Chondrocyte (in vitro differentiated cells): ENCODE measurements around the gene ASCC3. TPM values are rescaled to one million over a fixed set of nuclear protein-coding genes. Genes with fewer than 3 reads are reported as not detected.

Experiments used
- DNase-seq: peaks from one replicate; pipeline ENCODE4 v3.0.0; 2021; ENCODE audit warnings: mixed read lengths, low spot score
- H3K27ac Mint-ChIP-seq: one replicate; pipeline ENCODE4 v1.8.0; 2021; ENCODE audit warnings: mild to moderate bottlenecking, moderate library complexity, mixed read lengths; ENCODE audit not compliant: unreplicated experiment
- H3K27me3 Mint-ChIP-seq: 2 replicates; pipeline ENCODE4 v1.8.0; 2021; ENCODE audit warnings: low read depth, mixed read lengths
- H3K36me3 Mint-ChIP-seq: 2 replicates; pipeline ENCODE4 v1.8.0; 2021; ENCODE audit warnings: low read depth, mixed read lengths
- H3K4me1 Mint-ChIP-seq: 2 replicates; pipeline ENCODE4 v1.8.0; 2021; ENCODE audit warnings: low read depth, mild to moderate bottlenecking, mixed read lengths
- H3K4me3 Mint-ChIP-seq: one replicate; pipeline ENCODE4 v1.8.0; 2021; ENCODE audit warnings: mild to moderate bottlenecking, moderate library complexity, mixed read lengths; ENCODE audit not compliant: unreplicated experiment
- H3K9me3 Mint-ChIP-seq: 2 replicates; pipeline ENCODE4 v1.8.0; 2021; ENCODE audit warnings: low read depth, mixed read lengths
- CTCF ChIP-seq: fragments of 200-600 bp; sonication (generic); IDR thresholded peaks from 2 replicates; pipeline ENCODE4 v1.5.0; 2021; ENCODE audit warnings: antibody characterized with exemption, mild to moderate bottlenecking, moderate library complexity
- total RNA-seq: library from RNA; stranded (reverse); gene quantifications from 3 replicates; pipeline ENCODE4 v1.2.1, GENCODE V29; 2021

ASCC3 gene
- total RNA-seq, 1 donor from 2014 or later, result 54.3 TPM

- H3K4me3 Mint-ChIP-seq, result no peak overlapping the region
- peaks cover 16% of the 10 kb centered on the region for H3K36me3 Mint-ChIP-seq
- H3K4me1 Mint-ChIP-seq, result peaks cover 20% of the 10 kb centered on the region
- no peak for DNase-seq
- peaks cover 8% of the 10 kb centered on the region for H3K9me3 Mint-ChIP-seq
- H3K27ac Mint-ChIP-seq, result peak overlapping the region; percentile 73
- no peak for TF ChIP-seq CTCF
- H3K27me3 Mint-ChIP-seq, result no peaks in the 10 kb centered on the region
Measured at GRCh38 chr6:100592929-100593328, 288.2 kb downstream of the ASCC3 start.

- Mint-ChIP-seq H3K27ac (no peak overlapping the region), H3K4me1 (peaks cover 7% of the 10 kb centered on the region), H3K36me3 (peaks cover 8% of the 10 kb centered on the region), H3K27me3 (no peaks in the 10 kb centered on the region), H3K4me3 (no peak overlapping the region), H3K9me3 (peaks cover 6% of the 10 kb centered on the region)
- TF ChIP-seq CTCF, result no peak
- no peak for DNase-seq
Measured at GRCh38 chr6:100577425-100577824, 303.7 kb downstream of the ASCC3 start.

- no peak overlapping the region for H3K27ac Mint-ChIP-seq
- H3K4me1 Mint-ChIP-seq, result peaks cover 7% of the 10 kb centered on the region
- peaks cover 6% of the 10 kb centered on the region for H3K9me3 Mint-ChIP-seq
- H3K4me3 Mint-ChIP-seq, result no peak overlapping the region
- TF ChIP-seq CTCF, result no peak
- H3K27me3 Mint-ChIP-seq, result no peaks in the 10 kb centered on the region
- no peak for DNase-seq
- H3K36me3 Mint-ChIP-seq, result peaks cover 9% of the 10 kb centered on the region
Measured at GRCh38 chr6:100575921-100576320, 305.2 kb downstream of the ASCC3 start.

GRCh38 chr6:100574836-100575235 lies 306.3 kb downstream of the ASCC3 start:
- Mint-ChIP-seq H3K36me3 (peaks cover 18% of the 10 kb centered on the region), H3K27me3 (no peaks in the 10 kb centered on the region), H3K27ac (no peak overlapping the region), H3K9me3 (peaks cover 6% of the 10 kb centered on the region), H3K4me3 (no peak overlapping the region), H3K4me1 (peaks cover 7% of the 10 kb centered on the region)
- DNase-seq, result no peak
- no peak for TF ChIP-seq CTCF

GRCh38 chr6:100573166-100573565 lies 308.0 kb downstream of the ASCC3 start:
- H3K4me3 Mint-ChIP-seq, result no peak overlapping the region
- peaks cover 3% of the 10 kb centered on the region for H3K9me3 Mint-ChIP-seq
- peaks cover 18% of the 10 kb centered on the region for H3K36me3 Mint-ChIP-seq
- no peak overlapping the region for H3K27ac Mint-ChIP-seq
- peak; percentile 75 for TF ChIP-seq CTCF
- no peak for DNase-seq
- H3K4me1 Mint-ChIP-seq, result peaks cover 7% of the 10 kb centered on the region
- no peaks in the 10 kb centered on the region for H3K27me3 Mint-ChIP-seq
